ENCODE measurements around the gene NUCKS1. TPM values are rescaled to one million over a fixed set of nuclear protein-coding genes. Genes with fewer than 3 reads are reported as not detected.
A peak's percentile ranks its signal among the peaks of the same experiment; 100 is the strongest.

Gene NUCKS1
- total RNA-seq, 1 experiment from 2014 or later, result 210 TPM

DNA sequence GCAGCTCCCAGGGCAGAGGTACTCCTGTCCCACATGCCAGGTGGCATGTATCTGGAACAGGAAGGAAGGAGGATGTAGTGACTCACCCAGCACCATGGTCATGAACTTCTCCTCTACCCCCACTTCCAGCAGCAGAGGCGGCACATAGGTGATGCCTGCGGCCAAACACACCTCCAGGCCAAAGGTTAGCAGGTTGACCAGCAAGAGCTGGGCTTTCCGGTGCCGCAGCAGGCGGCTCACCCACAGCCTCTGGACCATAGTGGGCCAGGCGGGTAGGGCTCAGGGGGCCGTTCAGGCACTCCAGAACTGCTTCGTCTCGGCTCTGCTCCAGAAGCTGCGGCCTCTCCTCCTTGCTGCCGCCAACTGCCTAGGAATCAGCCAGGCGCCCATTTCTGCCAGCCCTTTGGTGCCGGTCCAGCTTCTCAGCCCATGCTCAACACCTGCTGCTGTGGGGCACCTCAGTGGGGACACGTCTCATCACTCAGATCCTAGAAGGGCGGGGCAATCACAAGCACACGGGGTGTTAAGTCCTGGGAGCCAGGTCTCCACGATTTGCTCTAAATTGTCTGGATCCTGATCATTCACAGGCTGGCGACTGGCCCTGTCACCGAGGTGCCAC lies 85.5 kb downstream of the NUCKS1 start:
- Histone ChIP-seq H3K27me3 (ENCODE audit: control insufficient read depth, insufficient read depth, low read length) (no peaks in the 10 kb centered on the region), H3K4me3 (ENCODE audit: low read depth in 2 of 2, low read length in 2 of 2) (peak overlapping the region in 1 of 2 experiments; percentile 7; a peak in 1 of 4 replicates), H3K9me3 (ENCODE audit: control insufficient read depth, insufficient read depth, low read depth, low read length) (no peaks in the 10 kb centered on the region), H3K27ac (ENCODE audit: low read length) (peak overlapping the region; percentile 57), H3K4me1 (ENCODE audit: control insufficient read depth, insufficient read depth, low read length) (peaks cover 28% of the 10 kb centered on the region), H3K36me3 (ENCODE audit: control insufficient read depth, insufficient read depth, low read length) (no peaks in the 10 kb centered on the region)
- intact Hi-C loops (cut with micrococcal nuclease; ENCODE audit: unreplicated experiment) (no loop called here), in situ Hi-C loops (cut with HindIII; ENCODE audit: low pct_unique_long_range_greater_than_20kb, low sequenced_read_pairs) (no loop called here)
- ATAC-seq, result peak; percentile 72
- ChIA-PET POLR2A (interaction anchor here (0.5 kb wide), 1 partner anchor 34 kb away, joined by 3 read pairs; no protein-coding TSS in a partner anchor), CTCF (no interaction called here)
- TF ChIP-seq, protein P1, sequence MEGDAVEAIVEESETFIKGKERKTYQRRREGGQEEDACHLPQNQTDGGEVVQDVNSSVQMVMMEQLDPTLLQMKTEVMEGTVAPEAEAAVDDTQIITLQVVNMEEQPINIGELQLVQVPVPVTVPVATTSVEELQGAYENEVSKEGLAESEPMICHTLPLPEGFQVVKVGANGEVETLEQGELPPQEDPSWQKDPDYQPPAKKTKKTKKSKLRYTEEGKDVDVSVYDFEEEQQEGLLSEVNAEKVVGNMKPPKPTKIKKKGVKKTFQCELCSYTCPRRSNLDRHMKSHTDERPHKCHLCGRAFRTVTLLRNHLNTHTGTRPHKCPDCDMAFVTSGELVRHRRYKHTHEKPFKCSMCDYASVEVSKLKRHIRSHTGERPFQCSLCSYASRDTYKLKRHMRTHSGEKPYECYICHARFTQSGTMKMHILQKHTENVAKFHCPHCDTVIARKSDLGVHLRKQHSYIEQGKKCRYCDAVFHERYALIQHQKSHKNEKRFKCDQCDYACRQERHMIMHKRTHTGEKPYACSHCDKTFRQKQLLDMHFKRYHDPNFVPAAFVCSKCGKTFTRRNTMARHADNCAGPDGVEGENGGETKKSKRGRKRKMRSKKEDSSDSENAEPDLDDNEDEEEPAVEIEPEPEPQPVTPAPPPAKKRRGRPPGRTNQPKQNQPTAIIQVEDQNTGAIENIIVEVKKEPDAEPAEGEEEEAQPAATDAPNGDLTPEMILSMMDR (IDR thresholded peaks at IDR 0.05), result no peak
- no peak for TF ChIP-seq SIN3A (IDR thresholded peaks at IDR 0.05; ENCODE audit: borderline replicate concordance, insufficient read depth, low read depth, low read length)
- TF ChIP-seq, protein P2, sequence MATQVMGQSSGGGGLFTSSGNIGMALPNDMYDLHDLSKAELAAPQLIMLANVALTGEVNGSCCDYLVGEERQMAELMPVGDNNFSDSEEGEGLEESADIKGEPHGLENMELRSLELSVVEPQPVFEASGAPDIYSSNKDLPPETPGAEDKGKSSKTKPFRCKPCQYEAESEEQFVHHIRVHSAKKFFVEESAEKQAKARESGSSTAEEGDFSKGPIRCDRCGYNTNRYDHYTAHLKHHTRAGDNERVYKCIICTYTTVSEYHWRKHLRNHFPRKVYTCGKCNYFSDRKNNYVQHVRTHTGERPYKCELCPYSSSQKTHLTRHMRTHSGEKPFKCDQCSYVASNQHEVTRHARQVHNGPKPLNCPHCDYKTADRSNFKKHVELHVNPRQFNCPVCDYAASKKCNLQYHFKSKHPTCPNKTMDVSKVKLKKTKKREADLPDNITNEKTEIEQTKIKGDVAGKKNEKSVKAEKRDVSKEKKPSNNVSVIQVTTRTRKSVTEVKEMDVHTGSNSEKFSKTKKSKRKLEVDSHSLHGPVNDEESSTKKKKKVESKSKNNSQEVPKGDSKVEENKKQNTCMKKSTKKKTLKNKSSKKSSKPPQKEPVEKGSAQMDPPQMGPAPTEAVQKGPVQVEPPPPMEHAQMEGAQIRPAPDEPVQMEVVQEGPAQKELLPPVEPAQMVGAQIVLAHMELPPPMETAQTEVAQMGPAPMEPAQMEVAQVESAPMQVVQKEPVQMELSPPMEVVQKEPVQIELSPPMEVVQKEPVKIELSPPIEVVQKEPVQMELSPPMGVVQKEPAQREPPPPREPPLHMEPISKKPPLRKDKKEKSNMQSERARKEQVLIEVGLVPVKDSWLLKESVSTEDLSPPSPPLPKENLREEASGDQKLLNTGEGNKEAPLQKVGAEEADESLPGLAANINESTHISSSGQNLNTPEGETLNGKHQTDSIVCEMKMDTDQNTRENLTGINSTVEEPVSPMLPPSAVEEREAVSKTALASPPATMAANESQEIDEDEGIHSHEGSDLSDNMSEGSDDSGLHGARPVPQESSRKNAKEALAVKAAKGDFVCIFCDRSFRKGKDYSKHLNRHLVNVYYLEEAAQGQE (IDR thresholded peaks at IDR 0.05; ENCODE audit: insufficient read depth in 1 of 2, low read depth in 2 of 2, low read length in 1 of 2), result no peak
- TF ChIP-seq TCF7L2 (IDR thresholded peaks at IDR 0.05; ENCODE audit: low read depth, low read length), result no peak
- TF ChIP-seq POLR2AphosphoS5 (IDR thresholded peaks at IDR 0.05; ENCODE audit: low read depth, low read length), result no peak; the same call in 1 of the 2 replicates
- no peak for DNase-seq (ENCODE audit: low read depth, low spot score)
- no TSS peak for BruUV-seq (replicated peaks)

DNA sequence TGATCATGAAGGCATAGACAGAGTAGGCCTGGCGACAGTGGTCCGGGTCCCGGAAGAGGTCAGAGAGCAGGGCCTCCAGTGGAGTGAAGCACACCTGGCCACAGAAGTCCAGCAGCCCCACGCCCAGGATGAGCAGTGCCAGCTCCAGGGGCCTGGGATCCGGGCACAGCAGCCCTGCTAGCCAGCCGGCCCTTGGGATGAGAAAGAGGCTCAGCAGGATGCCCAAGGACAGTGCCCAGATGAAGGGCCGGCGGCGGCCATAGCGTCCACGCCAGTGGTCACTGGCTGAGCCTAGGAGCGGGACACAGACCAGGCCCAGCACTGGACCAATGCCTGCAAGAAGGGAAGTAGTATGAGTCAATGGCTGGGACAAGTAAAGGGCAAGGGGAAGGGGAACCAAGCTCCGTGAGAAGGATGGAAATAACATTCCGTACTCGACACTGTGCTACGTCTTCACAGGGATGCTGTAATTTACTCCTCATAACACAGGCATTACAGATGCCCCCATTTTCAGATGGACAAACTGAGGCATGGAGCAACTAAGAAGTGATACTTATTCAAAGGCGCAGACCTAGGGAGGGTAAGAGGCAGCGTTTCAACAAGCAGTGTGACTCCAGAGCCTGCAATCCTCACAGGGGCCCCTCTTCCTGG lies 86.6 kb downstream of the NUCKS1 start:
- in situ Hi-C loops (cut with HindIII; ENCODE audit: low pct_unique_long_range_greater_than_20kb, low sequenced_read_pairs), result no loop called here
- Histone ChIP-seq H3K9me3 (ENCODE audit: control insufficient read depth, insufficient read depth, low read depth, low read length) (no peaks in the 10 kb centered on the region), H3K4me3 (ENCODE audit: low read depth in 2 of 2, low read length in 2 of 2) (no peak overlapping the region), H3K4me1 (ENCODE audit: control insufficient read depth, insufficient read depth, low read length) (peaks cover 18% of the 10 kb centered on the region), H3K27me3 (ENCODE audit: control insufficient read depth, insufficient read depth, low read length) (no peaks in the 10 kb centered on the region), H3K36me3 (ENCODE audit: control insufficient read depth, insufficient read depth, low read length) (no peaks in the 10 kb centered on the region), H3K27ac (ENCODE audit: low read length) (no peak overlapping the region; the same call in 1 of the 2 replicates)
- DNase-seq (ENCODE audit: low read depth, low spot score) (no peak), ATAC-seq (no peak)
- TF ChIP-seq, protein P1 (IDR thresholded peaks at IDR 0.05), result no peak
- TF ChIP-seq POLR2AphosphoS5 (IDR thresholded peaks at IDR 0.05; ENCODE audit: low read depth, low read length) (no peak), SIN3A (IDR thresholded peaks at IDR 0.05; ENCODE audit: borderline replicate concordance, insufficient read depth, low read depth, low read length) (no peak), TCF7L2 (IDR thresholded peaks at IDR 0.05; ENCODE audit: low read depth, low read length) (no peak)
- TF ChIP-seq, protein P2 (IDR thresholded peaks at IDR 0.05; ENCODE audit: insufficient read depth in 1 of 2, low read depth in 2 of 2, low read length in 1 of 2), result no peak
- no TSS peak for BruUV-seq (replicated peaks)
- ChIA-PET POLR2A (no interaction called here), CTCF (no interaction called here)
- intact Hi-C loops (cut with micrococcal nuclease; ENCODE audit: unreplicated experiment), result no loop called here
